Nephron (organoid): Measurements from ENCODE around the gene CEP164.

ENCODE experiments used
- H3K27ac Mint-ChIP-seq, 3 experiments: 2 replicates each; pipeline ENCODE4 v1.8.0; 2020; ENCODE audit warnings: mixed read lengths in 3 of 3, mild to moderate bottlenecking in 2 of 3, moderate library complexity in 1 of 3
- H3K27me3 Mint-ChIP-seq: 2 replicates; pipeline ENCODE4 v1.8.0; 2021; ENCODE audit warnings: low read depth, mild to moderate bottlenecking, moderate library complexity, mixed read lengths
- H3K36me3 Mint-ChIP-seq: 2 replicates; pipeline ENCODE4 v1.8.0; 2020; ENCODE audit warnings: low read depth, mixed read lengths
- H3K4me1 Mint-ChIP-seq: 2 replicates; pipeline ENCODE4 v1.8.0; 2020; ENCODE audit warnings: mixed read lengths
- H3K4me3 Mint-ChIP-seq, 3 experiments: 2 replicates each; pipeline ENCODE4 v1.8.0; 2020; ENCODE audit warnings: mild to moderate bottlenecking in 3 of 3, mixed read lengths in 3 of 3, moderate library complexity in 2 of 3
- H3K9me3 Mint-ChIP-seq: 2 replicates; pipeline ENCODE4 v1.8.0; 2020; ENCODE audit warnings: mixed read lengths
- TF ChIP-seq, protein P1 (sequence below), 3 experiments: fragments of 200-600 bp; sonication (generic); IDR thresholded peaks; one replicate each; pipeline ENCODE4 v1.5.0; 2021; ENCODE audit warnings: antibody characterized with exemption in 3 of 3; ENCODE audit not compliant: unreplicated experiment in 3 of 3

CEP164 gene

GRCh38 chr11:117374316-117375055, 46.8 kb downstream of the CEP164 start:
- H3K27me3 Mint-ChIP-seq = no peaks in the 10 kb centered on the region
- H3K4me1 Mint-ChIP-seq = peaks cover 19% of the 10 kb centered on the region
- H3K27ac Mint-ChIP-seq = no peak overlapping the region
- H3K9me3 Mint-ChIP-seq = no peaks in the 10 kb centered on the region
- no peak overlapping the region for H3K4me3 Mint-ChIP-seq
- TF ChIP-seq, protein P1, sequence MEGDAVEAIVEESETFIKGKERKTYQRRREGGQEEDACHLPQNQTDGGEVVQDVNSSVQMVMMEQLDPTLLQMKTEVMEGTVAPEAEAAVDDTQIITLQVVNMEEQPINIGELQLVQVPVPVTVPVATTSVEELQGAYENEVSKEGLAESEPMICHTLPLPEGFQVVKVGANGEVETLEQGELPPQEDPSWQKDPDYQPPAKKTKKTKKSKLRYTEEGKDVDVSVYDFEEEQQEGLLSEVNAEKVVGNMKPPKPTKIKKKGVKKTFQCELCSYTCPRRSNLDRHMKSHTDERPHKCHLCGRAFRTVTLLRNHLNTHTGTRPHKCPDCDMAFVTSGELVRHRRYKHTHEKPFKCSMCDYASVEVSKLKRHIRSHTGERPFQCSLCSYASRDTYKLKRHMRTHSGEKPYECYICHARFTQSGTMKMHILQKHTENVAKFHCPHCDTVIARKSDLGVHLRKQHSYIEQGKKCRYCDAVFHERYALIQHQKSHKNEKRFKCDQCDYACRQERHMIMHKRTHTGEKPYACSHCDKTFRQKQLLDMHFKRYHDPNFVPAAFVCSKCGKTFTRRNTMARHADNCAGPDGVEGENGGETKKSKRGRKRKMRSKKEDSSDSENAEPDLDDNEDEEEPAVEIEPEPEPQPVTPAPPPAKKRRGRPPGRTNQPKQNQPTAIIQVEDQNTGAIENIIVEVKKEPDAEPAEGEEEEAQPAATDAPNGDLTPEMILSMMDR (IDR thresholded peaks at IDR 0.05; ENCODE audit: unreplicated experiment in 3 of 3) = no peak
- H3K36me3 Mint-ChIP-seq = peaks cover 52% of the 10 kb centered on the region

GRCh38 chr11:117375960-117376359, 48.3 kb downstream of the CEP164 start:
- Mint-ChIP-seq H3K36me3 (peaks cover 57% of the 10 kb centered on the region), H3K4me1 (peaks cover 9% of the 10 kb centered on the region), H3K4me3 (no peak overlapping the region), H3K27ac (no peak overlapping the region), H3K27me3 (no peaks in the 10 kb centered on the region), H3K9me3 (no peaks in the 10 kb centered on the region)
- TF ChIP-seq, protein P1 (IDR thresholded peaks at IDR 0.05; ENCODE audit: unreplicated experiment in 3 of 3) = no peak

DNA sequence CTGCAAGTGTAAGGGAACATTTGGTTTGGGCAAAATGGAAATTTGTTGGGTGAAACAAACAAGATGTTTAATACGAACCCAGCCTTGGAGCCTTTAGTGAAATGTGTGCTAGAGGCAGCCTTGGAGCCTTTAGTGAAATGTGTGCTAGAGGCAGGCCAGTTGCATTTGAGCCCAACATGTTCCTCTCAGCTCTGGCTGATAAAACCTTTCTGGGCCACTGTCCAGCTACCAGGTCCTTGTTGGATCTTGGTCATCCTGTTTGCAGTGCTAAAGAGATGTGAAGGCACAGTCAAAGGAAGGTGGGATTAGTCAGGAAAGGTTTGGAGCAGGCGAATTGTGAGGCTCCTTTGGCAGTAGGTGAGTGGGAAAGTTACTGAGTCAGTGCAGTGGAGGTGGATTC, 48.9 kb downstream of the CEP164 start:
- Mint-ChIP-seq H3K4me3 (no peak overlapping the region), H3K36me3 (peaks cover 53% of the 10 kb centered on the region), H3K27me3 (no peaks in the 10 kb centered on the region), H3K4me1 (peaks cover 6% of the 10 kb centered on the region), H3K9me3 (no peaks in the 10 kb centered on the region), H3K27ac (no peak overlapping the region)
- TF ChIP-seq, protein P1 (IDR thresholded peaks at IDR 0.05; ENCODE audit: unreplicated experiment in 3 of 3) = no peak

DNA sequence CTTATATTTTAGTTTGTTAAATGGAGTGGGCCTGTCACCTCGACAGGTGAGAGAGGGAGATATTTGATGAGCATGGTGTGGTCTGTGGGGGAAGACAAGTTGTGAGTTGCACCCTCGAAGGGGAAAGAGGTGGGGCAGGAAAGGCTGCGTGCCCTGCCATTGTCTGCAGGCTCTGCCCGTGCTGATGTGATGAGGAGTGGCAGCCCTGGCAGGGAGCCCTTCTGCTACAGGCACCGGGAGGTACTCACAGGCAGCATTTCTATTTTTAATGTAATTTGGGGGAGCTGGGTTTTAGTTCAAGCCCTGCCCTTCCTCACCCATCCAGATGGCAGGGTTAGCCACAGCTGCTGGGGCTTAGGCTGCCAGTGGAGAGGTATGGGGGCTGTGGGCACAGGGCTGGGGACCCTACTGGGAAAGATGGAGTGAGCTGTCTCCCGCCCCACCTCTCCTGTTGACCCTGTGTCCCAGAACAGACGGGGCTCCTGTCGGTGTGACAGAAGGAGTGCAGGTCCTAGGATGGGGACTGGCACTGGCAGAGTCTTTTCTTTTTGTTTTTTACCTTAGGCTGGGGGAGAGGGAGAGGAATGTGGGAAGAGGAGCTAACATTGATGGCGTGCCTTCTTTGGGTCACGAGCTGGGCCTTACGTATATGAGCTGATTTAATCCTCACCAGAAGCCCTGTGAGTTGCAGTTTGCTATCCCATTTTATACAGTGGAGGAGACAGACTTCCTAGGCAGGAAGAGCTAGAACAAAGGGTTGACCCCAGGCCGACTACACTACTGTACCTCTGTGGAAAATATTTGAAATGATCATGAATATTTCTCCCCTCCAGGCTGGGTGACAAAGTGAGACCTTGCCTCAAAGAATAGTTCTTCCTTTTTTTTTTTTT, 51.6 kb downstream of the CEP164 start:
- H3K27me3 Mint-ChIP-seq = no peaks in the 10 kb centered on the region

GRCh38 chr11:117380676-117381075, 53.0 kb downstream of the CEP164 start:
- TF ChIP-seq, protein P1 (IDR thresholded peaks at IDR 0.05; ENCODE audit: unreplicated experiment in 3 of 3) = no peak
- Mint-ChIP-seq H3K9me3 (no peaks in the 10 kb centered on the region), H3K4me1 (no peaks in the 10 kb centered on the region), H3K36me3 (peaks cover 40% of the 10 kb centered on the region), H3K27me3 (no peaks in the 10 kb centered on the region), H3K27ac (no peak overlapping the region), H3K4me3 (no peak overlapping the region)

More for the DNA sequence above, 51.6 kb downstream of the CEP164 start:
- TF ChIP-seq, protein P1 (IDR thresholded peaks at IDR 0.05; ENCODE audit: unreplicated experiment in 3 of 3) = no peak
- Mint-ChIP-seq H3K36me3 (peaks cover 45% of the 10 kb centered on the region), H3K9me3 (no peaks in the 10 kb centered on the region), H3K4me3 (no peak overlapping the region), H3K27ac (no peak overlapping the region), H3K4me1 (peaks cover 5% of the 10 kb centered on the region)
